ENCODE data around the gene ORC5.

DNA sequence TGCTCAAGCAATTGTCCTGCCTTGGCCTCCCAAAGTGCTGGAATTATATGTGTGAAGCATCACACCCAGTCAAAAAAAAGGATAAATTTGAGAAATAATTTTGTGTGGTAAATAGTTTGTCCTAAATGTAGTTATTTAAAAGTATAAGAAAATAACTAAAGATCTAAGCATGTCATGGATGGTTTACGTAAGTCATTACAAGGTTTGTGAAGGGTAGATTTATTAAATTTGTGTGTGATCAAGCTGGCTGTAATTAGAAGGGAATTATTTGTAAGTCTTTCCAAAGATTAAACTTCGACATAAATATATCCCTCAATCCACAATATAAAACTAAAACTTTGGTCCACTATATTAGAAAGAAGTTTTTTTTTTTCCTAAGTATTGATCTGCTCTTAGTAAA is 28.6 kb downstream of the ORC5 start:
- TF ChIP-seq EZH2 (IDR thresholded peaks at IDR 0.05; ENCODE audit: borderline replicate concordance, low read length) = no peak
- TF ChIP-seq, protein P1, sequence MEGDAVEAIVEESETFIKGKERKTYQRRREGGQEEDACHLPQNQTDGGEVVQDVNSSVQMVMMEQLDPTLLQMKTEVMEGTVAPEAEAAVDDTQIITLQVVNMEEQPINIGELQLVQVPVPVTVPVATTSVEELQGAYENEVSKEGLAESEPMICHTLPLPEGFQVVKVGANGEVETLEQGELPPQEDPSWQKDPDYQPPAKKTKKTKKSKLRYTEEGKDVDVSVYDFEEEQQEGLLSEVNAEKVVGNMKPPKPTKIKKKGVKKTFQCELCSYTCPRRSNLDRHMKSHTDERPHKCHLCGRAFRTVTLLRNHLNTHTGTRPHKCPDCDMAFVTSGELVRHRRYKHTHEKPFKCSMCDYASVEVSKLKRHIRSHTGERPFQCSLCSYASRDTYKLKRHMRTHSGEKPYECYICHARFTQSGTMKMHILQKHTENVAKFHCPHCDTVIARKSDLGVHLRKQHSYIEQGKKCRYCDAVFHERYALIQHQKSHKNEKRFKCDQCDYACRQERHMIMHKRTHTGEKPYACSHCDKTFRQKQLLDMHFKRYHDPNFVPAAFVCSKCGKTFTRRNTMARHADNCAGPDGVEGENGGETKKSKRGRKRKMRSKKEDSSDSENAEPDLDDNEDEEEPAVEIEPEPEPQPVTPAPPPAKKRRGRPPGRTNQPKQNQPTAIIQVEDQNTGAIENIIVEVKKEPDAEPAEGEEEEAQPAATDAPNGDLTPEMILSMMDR (IDR thresholded peaks at IDR 0.05; ENCODE audit: low read length) = no peak

Data from OCI-LY1 (cell line).